ENCODE measurements around the gene SNTG2. TPM values are rescaled to one million over a fixed set of nuclear protein-coding genes. Genes with fewer than 3 reads are reported as not detected.

The SNTG2 gene
- polyA plus RNA-seq, 3 donors: not detected

DNA sequence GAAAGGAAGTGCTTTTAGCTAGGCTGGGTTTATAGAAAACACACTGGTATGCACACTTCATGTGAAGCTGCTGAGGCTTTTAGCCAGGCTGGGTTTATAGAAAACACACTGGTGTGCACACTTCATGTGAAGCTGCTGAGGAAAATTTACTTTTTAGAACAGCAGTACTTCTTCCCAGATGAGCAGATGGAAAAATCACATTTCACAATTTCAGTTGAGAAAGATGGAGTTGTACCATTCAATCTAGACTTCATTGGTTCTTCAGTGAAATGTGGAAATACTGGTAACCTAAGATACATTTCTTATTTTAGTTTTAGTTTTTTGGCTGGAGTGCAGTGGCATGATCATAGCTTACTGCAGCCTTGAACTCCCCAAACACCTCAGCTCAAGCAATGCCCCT, 11.1 kb downstream of the SNTG2 start:
- Histone ChIP-seq H3K4me3 (replicated peaks in 1 of 3; ENCODE audit: low read depth in 2 of 3, low read length in 3 of 3) (no peak overlapping the region), H3K27ac (ENCODE audit: low read depth in 1 of 2, low read length in 2 of 2) (no peak overlapping the region), H3K9me3 (replicated peaks in 1 of 2; ENCODE audit: control insufficient read depth in 1 of 2, insufficient read depth in 1 of 2, low read length in 2 of 2) (no peaks in the 10 kb centered on the region), H2AFZ (ENCODE audit: insufficient read depth, low read depth, low read length, poor library complexity, severe bottlenecking) (no peak overlapping the region), H3K4me1 (ENCODE audit: control insufficient read depth in 1 of 2, insufficient read depth in 2 of 2, low read length in 2 of 2) (no peaks in the 10 kb centered on the region), H3K27me3 (ENCODE audit: control insufficient read depth in 2 of 2, insufficient read depth in 2 of 2, low read length in 2 of 2) (peaks cover 0 to 3% of the 10 kb centered on the region in 2 donors), H3K4me2 (replicated peaks; ENCODE audit: extremely low read depth, low read length, poor library complexity, severe bottlenecking) (no peak overlapping the region), H3K36me3 (replicated peaks in 1 of 2; ENCODE audit: control insufficient read depth in 1 of 2, insufficient read depth in 2 of 2, low read length in 2 of 2) (no peaks in the 10 kb centered on the region), H3K9ac (ENCODE audit: insufficient read depth, low read length, poor library complexity, severe bottlenecking) (no peak overlapping the region), H4K20me1 (ENCODE audit: insufficient read depth, low read length) (no peaks in the 10 kb centered on the region), H3K79me2 (ENCODE audit: insufficient read depth, low read length) (no peaks in the 10 kb centered on the region)
- TF ChIP-seq CTCF (IDR thresholded peaks at IDR 0.05): no peak
- DNase-seq: no peak
- Mint-ChIP-seq H3K27me3 (ENCODE audit: low read depth in 3 of 3) (peaks cover 2 to 6% (median 5%) of the 10 kb centered on the region in 3 donors), H3K4me1 (no peaks in the 10 kb centered on the region), H3K4me3 (no peak overlapping the region), H3K36me3 (no peaks in the 10 kb centered on the region), H3K9me3 (peaks cover 0 to 3% (median 0%) of the 10 kb centered on the region in 7 donors), H3K27ac (no peak overlapping the region)
- intact Hi-C loops (cut with micrococcal nuclease): no loop called here

- no peak overlapping the region for H3K4me3 Mint-ChIP-seq
- no peaks in the 10 kb centered on the region for H3K9me3 ChIP-seq (replicated peaks in 1 of 2; ENCODE audit: control insufficient read depth in 1 of 2, insufficient read depth in 1 of 2, low read length in 2 of 2)
- no peak overlapping the region for H3K4me3 ChIP-seq (replicated peaks in 1 of 3; ENCODE audit: low read depth in 2 of 3, low read length in 3 of 3)
- H3K36me3 Mint-ChIP-seq: no peaks in the 10 kb centered on the region
- H3K27ac ChIP-seq (ENCODE audit: low read depth in 1 of 2, low read length in 2 of 2): no peak overlapping the region
- no peaks in the 10 kb centered on the region for H4K20me1 ChIP-seq (ENCODE audit: insufficient read depth, low read length)
- H3K9me3 Mint-ChIP-seq: peaks cover 0 to 4% (median 2%) of the 10 kb centered on the region in 7 donors
- no peaks in the 10 kb centered on the region for H3K36me3 ChIP-seq (replicated peaks in 1 of 2; ENCODE audit: control insufficient read depth in 1 of 2, insufficient read depth in 2 of 2, low read length in 2 of 2)
- H3K4me2 ChIP-seq (replicated peaks; ENCODE audit: extremely low read depth, low read length, poor library complexity, severe bottlenecking): no peak overlapping the region
- no peaks in the 10 kb centered on the region for H3K4me1 Mint-ChIP-seq
- DNase-seq: no peak
- H3K9ac ChIP-seq (ENCODE audit: insufficient read depth, low read length, poor library complexity, severe bottlenecking): no peak overlapping the region
- WGBS (ENCODE audit: insufficient coverage): 100% methylated on average over 4 of the region's 6 CpGs
- H3K4me1 ChIP-seq (ENCODE audit: control insufficient read depth in 1 of 2, insufficient read depth in 2 of 2, low read length in 2 of 2): no peaks in the 10 kb centered on the region
- TF ChIP-seq CTCF (IDR thresholded peaks at IDR 0.05): no peak
- intact Hi-C loops (cut with micrococcal nuclease): no loop called here
- peaks cover 2 to 8% (median 4%) of the 10 kb centered on the region in 3 donors for H3K27me3 Mint-ChIP-seq (ENCODE audit: low read depth in 3 of 3)
- no peaks in the 10 kb centered on the region for H3K27me3 ChIP-seq (ENCODE audit: control insufficient read depth in 2 of 2, insufficient read depth in 2 of 2, low read length in 2 of 2)
- H3K79me2 ChIP-seq (ENCODE audit: insufficient read depth, low read length): no peaks in the 10 kb centered on the region
- H2AFZ ChIP-seq (ENCODE audit: insufficient read depth, low read depth, low read length, poor library complexity, severe bottlenecking): no peak overlapping the region
- H3K27ac Mint-ChIP-seq: no peak overlapping the region
Observed at GRCh38 chr2:963876-964275, 13.2 kb downstream of the SNTG2 start.

Data from CD14-positive monocyte (primary cell).